Measurements from ENCODE around the gene TMEM178B. TPM values are rescaled to one million over a fixed set of nuclear protein-coding genes. Genes with fewer than 3 reads are reported as not detected.

The TMEM178B gene
- polyA plus RNA-seq, 1 experiment = 0.01 TPM

DNA sequence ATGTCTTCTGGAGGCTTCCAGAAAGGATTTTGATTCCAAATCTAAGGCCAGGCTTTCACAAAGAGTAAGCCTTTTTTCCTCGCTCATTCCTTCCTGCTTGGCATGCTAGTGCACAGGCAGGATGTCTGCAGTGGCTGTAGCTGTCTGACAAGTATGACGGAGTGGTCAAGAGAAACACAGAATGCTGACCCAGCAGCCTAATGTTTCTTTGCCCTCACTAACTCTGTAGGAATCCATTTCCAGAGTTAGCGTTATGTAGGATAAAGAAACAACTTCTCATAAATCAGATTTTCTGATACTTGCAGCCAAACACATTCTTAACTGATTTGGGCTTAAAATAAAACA, 286.5 kb downstream of the TMEM178B start:
- ChIA-PET POLR2A (no interaction called here), CTCF (no interaction called here)
- TF ChIP-seq, protein P1, sequence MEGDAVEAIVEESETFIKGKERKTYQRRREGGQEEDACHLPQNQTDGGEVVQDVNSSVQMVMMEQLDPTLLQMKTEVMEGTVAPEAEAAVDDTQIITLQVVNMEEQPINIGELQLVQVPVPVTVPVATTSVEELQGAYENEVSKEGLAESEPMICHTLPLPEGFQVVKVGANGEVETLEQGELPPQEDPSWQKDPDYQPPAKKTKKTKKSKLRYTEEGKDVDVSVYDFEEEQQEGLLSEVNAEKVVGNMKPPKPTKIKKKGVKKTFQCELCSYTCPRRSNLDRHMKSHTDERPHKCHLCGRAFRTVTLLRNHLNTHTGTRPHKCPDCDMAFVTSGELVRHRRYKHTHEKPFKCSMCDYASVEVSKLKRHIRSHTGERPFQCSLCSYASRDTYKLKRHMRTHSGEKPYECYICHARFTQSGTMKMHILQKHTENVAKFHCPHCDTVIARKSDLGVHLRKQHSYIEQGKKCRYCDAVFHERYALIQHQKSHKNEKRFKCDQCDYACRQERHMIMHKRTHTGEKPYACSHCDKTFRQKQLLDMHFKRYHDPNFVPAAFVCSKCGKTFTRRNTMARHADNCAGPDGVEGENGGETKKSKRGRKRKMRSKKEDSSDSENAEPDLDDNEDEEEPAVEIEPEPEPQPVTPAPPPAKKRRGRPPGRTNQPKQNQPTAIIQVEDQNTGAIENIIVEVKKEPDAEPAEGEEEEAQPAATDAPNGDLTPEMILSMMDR (IDR thresholded peaks at IDR 0.05; ENCODE audit: low read depth, low read length) = no peak
- H3K27me3 ChIP-seq (ENCODE audit: control insufficient read depth, insufficient read depth, low read length) = no peaks in the 10 kb centered on the region
- no peak overlapping the region for H3K4me3 ChIP-seq (ENCODE audit: low read depth, low read length)
- no peak for DNase-seq (ENCODE audit: low read depth, low spot score)
- no peaks in the 10 kb centered on the region for H3K9me3 ChIP-seq (ENCODE audit: control insufficient read depth, insufficient read depth, low read length)
- no peak overlapping the region for H3K27ac ChIP-seq (ENCODE audit: low read depth, low read length)

DNA sequence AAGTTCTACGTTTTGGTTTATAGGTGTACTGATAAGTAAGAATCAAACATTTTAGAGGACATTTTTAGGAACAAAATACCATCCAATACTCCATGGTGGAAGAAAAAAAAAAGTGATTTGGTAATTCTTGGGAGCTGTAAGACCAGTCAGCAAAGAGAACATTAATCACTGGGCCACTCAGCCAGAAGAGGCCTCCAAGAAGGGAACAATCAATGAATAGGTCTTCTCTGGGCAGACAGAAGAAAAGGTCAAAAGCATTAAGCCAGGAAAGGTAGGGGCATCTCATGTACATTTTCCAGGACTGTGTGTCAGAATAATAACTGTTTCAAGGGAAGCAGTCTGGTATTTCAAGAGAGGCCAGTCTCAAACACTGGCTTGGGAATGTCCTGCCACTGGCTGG, 286.9 kb downstream of the TMEM178B start:
- H3K27ac ChIP-seq (ENCODE audit: low read depth, low read length) = no peak overlapping the region
- CTCF ChIA-PET = no interaction called here
- H3K27me3 ChIP-seq (ENCODE audit: control insufficient read depth, insufficient read depth, low read length) = no peaks in the 10 kb centered on the region

DNA sequence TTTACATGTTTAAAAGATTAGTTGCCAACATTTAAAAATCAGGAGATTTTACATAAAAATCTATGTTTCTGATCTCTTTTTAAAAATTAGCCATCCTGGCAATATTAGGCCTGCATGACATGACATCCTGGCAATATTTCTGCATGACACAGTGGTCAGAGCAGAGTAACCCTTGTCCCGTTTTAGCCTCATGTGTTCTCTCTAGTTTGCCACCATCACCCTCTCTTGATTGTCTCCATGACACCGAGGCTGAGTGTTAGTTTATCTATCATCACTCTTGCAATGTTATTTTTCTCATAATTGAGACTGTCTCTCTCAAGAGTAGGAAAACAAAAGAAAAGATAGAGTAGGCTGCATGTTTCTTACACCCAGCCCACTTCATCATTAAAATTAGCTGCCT, 287.6 kb downstream of the TMEM178B start:
- TF ChIP-seq, protein P1 (IDR thresholded peaks at IDR 0.05; ENCODE audit: low read depth, low read length) = no peak
- Histone ChIP-seq H3K9me3 (ENCODE audit: control insufficient read depth, insufficient read depth, low read length) (no peaks in the 10 kb centered on the region), H3K27me3 (ENCODE audit: control insufficient read depth, insufficient read depth, low read length) (no peaks in the 10 kb centered on the region), H3K4me3 (ENCODE audit: low read depth, low read length) (no peak overlapping the region), H3K27ac (ENCODE audit: low read depth, low read length) (no peak overlapping the region)
- CTCF ChIA-PET = no interaction called here
- POLR2A ChIA-PET = no interaction called here
- no peak for DNase-seq (ENCODE audit: low read depth, low spot score)

More for the DNA sequence above, 286.9 kb downstream of the TMEM178B start:
- no peak for DNase-seq (ENCODE audit: low read depth, low spot score)
- Histone ChIP-seq H3K4me3 (ENCODE audit: low read depth, low read length) (no peak overlapping the region), H3K9me3 (ENCODE audit: control insufficient read depth, insufficient read depth, low read length) (no peaks in the 10 kb centered on the region)
- POLR2A ChIA-PET = no interaction called here
- TF ChIP-seq, protein P1 (IDR thresholded peaks at IDR 0.05; ENCODE audit: low read depth, low read length) = no peak

DNA sequence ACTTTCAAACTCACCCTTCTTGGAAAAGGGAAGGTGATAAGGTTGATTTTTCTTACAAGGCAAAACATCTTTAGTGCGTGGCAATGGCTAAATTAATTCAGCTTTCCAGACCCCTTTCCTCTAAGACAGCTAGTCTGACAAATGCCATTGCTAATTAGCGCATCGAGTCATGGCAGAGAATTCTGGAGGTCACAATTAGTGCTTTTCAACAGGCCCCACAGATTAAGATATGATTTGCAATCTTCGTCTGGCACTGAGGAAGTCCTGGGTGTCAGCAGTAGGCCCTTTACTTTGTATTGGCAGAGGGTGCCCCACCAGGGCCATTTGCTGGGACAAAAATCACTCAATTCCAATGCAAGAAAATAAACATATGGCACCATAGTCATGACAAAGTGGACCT, 288.1 kb downstream of the TMEM178B start:
- H3K4me3 ChIP-seq (ENCODE audit: low read depth, low read length) = no peak overlapping the region
- no peaks in the 10 kb centered on the region for H3K27me3 ChIP-seq (ENCODE audit: control insufficient read depth, insufficient read depth, low read length)
- TF ChIP-seq, protein P1 (IDR thresholded peaks at IDR 0.05; ENCODE audit: low read depth, low read length) = no peak
- ChIA-PET POLR2A (no interaction called here), CTCF (no interaction called here)
- no peak overlapping the region for H3K27ac ChIP-seq (ENCODE audit: low read depth, low read length)
- no peak for DNase-seq (ENCODE audit: low read depth, low spot score)
- no peaks in the 10 kb centered on the region for H3K9me3 ChIP-seq (ENCODE audit: control insufficient read depth, insufficient read depth, low read length)

DNA sequence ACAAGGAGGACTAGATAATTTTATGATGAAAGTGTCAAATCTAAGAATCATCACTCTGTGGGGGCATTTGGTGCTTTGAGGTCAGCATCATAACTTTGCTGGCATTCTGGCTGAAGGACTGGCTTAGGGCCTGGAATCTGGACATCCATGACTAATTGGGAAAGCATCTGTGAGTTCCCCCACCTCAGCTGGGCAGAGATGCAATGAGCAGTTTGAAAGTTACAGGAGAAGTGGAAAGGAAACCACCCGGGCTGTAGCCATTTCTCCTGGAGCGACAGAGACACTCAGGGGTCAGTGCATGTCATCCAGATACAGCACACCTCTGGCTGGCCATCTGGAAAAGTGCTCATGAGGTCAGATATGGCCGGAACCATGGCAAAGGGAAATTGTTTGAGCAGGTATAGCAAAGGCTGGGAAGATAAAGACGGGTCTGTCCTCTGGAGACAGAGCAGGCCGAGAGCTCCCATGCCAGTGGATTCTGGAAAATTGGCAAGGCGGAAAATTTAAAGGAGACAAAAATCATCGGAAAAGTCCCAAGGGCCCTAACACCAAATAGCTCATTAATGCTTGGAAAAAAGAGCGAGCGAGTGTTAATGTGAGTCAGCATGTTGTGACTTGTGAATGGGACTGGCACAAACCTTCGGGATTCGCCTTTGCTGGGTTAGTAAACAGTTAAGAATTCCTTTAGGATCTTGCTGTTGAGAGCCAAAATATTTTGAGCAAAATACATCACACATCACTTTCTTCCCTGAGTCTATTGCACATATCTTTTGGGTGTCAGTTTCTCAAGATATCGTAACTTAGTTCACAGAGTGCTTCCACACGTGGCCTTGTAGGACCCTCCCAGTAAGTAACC, 288.9 kb downstream of the TMEM178B start:
- Histone ChIP-seq H3K27ac (ENCODE audit: low read depth, low read length) (no peak overlapping the region), H3K9me3 (ENCODE audit: control insufficient read depth, insufficient read depth, low read length) (peaks cover 6% of the 10 kb centered on the region; the same call in 1 of the 2 replicates), H3K27me3 (ENCODE audit: control insufficient read depth, insufficient read depth, low read length) (no peaks in the 10 kb centered on the region), H3K4me3 (ENCODE audit: low read depth, low read length) (no peak overlapping the region)
- DNase-seq (ENCODE audit: low read depth, low spot score) = no peak
- POLR2A ChIA-PET = no interaction called here
- TF ChIP-seq, protein P1 (IDR thresholded peaks at IDR 0.05; ENCODE audit: low read depth, low read length) = no peak
- CTCF ChIA-PET = no interaction called here
